HepG2 (cell line): Measurements from ENCODE around the gene MRPL54. TPM values are rescaled to one million over a fixed set of nuclear protein-coding genes. Genes with fewer than 3 reads are reported as not detected.

Experiments used
- CENPX ChIP-seq: sonication (generic); formaldehyde crosslinking; IDR thresholded peaks from 2 replicates; pipeline ENCODE4 v1.9.0; 2021; ENCODE audit warnings: mild to moderate bottlenecking, missing genetic modification reagents, moderate library complexity
- ELF3 ChIP-seq: IDR thresholded peaks from 2 replicates; pipeline ENCODE4 v1.6.1; 2016; ENCODE audit warnings: missing genetic modification reagents, missing compliant biosample characterization
- GTF3A ChIP-seq: sonication (generic); formaldehyde crosslinking; conservative IDR thresholded peaks from 2 replicates; pipeline ENCODE4 v1.4.0; 2020; ENCODE audit warnings: mild to moderate bottlenecking, missing genetic modification reagents
- KDM5B ChIP-seq: sonication (generic); formaldehyde crosslinking; IDR thresholded peaks from 2 replicates; pipeline ENCODE4 v1.4.0; 2020; ENCODE audit warnings: missing genetic modification reagents, mild to moderate bottlenecking, borderline replicate concordance
- NFIB ChIP-seq: sonication (generic); formaldehyde crosslinking; IDR thresholded peaks from 2 replicates; pipeline ENCODE4 v1.9.0; 2021; ENCODE audit warnings: missing genetic modification reagents, mild to moderate bottlenecking, borderline replicate concordance
- ZNF205 ChIP-seq: IDR thresholded peaks from 2 replicates; pipeline ENCODE4 v1.6.1; 2018; ENCODE audit warnings: missing biosample characterization, missing genetic modification reagents
- polyA plus RNA-seq, 8 experiments: library from polyadenylated mRNA; depleted of rRNA in 3 of 8; stranded (reverse) in 7 of 8; unstranded in 1 of 8; fragments of >200 nt; fragmentation: Illumina TruSeq in 4 of 8; extraction: Trizol in 4 of 8; gene quantifications; 2 replicates each; pipeline versions ENCODE4 v1.2.1 to v1.2.3, GENCODE V29; 2011 to 2016; ENCODE audit warnings: low read depth in 4 of 8, missing spikeins in 1 of 8, mixed read lengths in 1 of 8; ENCODE audit not compliant: insufficient read depth in 1 of 8
- total RNA-seq, 5 experiments: library from RNA; depleted of rRNA; stranded (reverse); fragments of >200 nt; fragmentation: Illumina TruSeq; extraction: Trizol; gene quantifications; 2 replicates each; pipeline ENCODE4 v1.2.3, GENCODE V29; 2016; ENCODE audit warnings: low read depth in 1 of 5
- TF ChIP-seq, protein P1 (sequence below): sonication (generic); formaldehyde crosslinking; IDR thresholded peaks from 2 replicates; pipeline ENCODE4 v1.4.0; 2020; ENCODE audit warnings: missing genetic modification reagents
- TF ChIP-seq, protein P2 (sequence below): sonication (generic); formaldehyde crosslinking; IDR thresholded peaks from 2 replicates; pipeline ENCODE4 v1.5.0; 2020; ENCODE audit warnings: missing genetic modification reagents
- TF ChIP-seq, protein P3 (sequence below): sonication (generic); formaldehyde crosslinking; IDR thresholded peaks from 2 replicates; pipeline ENCODE4 v1.8.1; 2023; ENCODE audit warnings: mild to moderate bottlenecking, missing genetic modification reagents
- TF ChIP-seq, protein P4 (sequence below): sonication (generic); formaldehyde crosslinking; IDR thresholded peaks from 2 replicates; pipeline ENCODE4 v1.8.0; 2022; ENCODE audit warnings: mild to moderate bottlenecking, missing genetic modification reagents, moderate library complexity

The MRPL54 gene
- total and polyA plus RNA-seq, 2 of the 13 experiments (the other 11 are each of a cell fraction or from before 2014, with no cell fraction given) = 36.8 to 66.9 TPM

DNA sequence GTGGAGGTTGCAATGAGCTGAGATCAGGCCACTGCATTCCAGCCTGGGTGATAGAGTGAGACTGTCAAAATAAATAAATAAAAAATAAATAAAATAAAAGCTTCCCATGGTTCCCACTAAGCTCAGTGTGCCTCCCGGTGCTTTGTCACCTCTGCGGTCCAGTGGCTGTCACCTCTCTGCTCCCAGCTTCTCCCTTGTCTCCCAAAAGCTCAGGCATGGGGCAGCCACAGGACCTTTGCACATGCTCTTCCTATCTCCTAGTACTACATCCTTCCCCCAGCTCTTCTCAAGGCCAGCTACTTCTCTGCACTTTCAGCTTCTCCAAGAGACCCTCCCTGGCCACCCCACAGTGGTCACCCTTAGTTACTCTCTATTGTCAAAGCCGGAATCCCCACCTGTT, 31.3 kb downstream of the MRPL54 start (continued):
- TF ChIP-seq, protein P1, sequence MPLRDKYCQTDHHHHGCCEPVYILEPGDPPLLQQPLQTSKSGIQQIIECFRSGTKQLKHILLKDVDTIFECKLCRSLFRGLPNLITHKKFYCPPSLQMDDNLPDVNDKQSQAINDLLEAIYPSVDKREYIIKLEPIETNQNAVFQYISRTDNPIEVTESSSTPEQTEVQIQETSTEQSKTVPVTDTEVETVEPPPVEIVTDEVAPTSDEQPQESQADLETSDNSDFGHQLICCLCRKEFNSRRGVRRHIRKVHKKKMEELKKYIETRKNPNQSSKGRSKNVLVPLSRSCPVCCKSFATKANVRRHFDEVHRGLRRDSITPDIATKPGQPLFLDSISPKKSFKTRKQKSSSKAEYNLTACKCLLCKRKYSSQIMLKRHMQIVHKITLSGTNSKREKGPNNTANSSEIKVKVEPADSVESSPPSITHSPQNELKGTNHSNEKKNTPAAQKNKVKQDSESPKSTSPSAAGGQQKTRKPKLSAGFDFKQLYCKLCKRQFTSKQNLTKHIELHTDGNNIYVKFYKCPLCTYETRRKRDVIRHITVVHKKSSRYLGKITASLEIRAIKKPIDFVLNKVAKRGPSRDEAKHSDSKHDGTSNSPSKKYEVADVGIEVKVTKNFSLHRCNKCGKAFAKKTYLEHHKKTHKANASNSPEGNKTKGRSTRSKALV = no peak
- no peak for TF ChIP-seq GTF3A (CRISPR knock-in tag)
- no peak for TF ChIP-seq ELF3 (CRISPR knock-in tag)
- no peak for TF ChIP-seq CENPX
- TF ChIP-seq NFIB = no peak
- no peak for TF ChIP-seq ZNF205
- TF ChIP-seq, protein P2, sequence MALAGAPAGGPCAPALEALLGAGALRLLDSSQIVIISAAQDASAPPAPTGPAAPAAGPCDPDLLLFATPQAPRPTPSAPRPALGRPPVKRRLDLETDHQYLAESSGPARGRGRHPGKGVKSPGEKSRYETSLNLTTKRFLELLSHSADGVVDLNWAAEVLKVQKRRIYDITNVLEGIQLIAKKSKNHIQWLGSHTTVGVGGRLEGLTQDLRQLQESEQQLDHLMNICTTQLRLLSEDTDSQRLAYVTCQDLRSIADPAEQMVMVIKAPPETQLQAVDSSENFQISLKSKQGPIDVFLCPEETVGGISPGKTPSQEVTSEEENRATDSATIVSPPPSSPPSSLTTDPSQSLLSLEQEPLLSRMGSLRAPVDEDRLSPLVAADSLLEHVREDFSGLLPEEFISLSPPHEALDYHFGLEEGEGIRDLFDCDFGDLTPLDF (CRISPR knock-in tag) = no peak
- TF ChIP-seq, protein P3, sequence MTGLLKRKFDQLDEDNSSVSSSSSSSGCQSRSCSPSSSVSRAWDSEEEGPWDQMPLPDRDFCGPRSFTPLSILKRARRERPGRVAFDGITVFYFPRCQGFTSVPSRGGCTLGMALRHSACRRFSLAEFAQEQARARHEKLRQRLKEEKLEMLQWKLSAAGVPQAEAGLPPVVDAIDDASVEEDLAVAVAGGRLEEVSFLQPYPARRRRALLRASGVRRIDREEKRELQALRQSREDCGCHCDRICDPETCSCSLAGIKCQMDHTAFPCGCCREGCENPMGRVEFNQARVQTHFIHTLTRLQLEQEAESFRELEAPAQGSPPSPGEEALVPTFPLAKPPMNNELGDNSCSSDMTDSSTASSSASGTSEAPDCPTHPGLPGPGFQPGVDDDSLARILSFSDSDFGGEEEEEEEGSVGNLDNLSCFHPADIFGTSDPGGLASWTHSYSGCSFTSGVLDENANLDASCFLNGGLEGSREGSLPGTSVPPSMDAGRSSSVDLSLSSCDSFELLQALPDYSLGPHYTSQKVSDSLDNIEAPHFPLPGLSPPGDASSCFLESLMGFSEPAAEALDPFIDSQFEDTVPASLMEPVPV = no peak
- no peak for TF ChIP-seq KDM5B
- TF ChIP-seq, protein P4, sequence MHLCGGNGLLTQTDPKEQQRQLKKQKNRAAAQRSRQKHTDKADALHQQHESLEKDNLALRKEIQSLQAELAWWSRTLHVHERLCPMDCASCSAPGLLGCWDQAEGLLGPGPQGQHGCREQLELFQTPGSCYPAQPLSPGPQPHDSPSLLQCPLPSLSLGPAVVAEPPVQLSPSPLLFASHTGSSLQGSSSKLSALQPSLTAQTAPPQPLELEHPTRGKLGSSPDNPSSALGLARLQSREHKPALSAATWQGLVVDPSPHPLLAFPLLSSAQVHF (CRISPR knock-in tag) = no peak
